ENCODE results near the gene POU2F3. TPM values are rescaled to one million over a fixed set of nuclear protein-coding genes. Genes with fewer than 3 reads are reported as not detected.

Gene POU2F3
- total RNA-seq, 1 donor = not detected

GRCh38 chr11:120334894-120335462 is 95.0 kb downstream of the POU2F3 start:
- Histone ChIP-seq H3K27me3 (ENCODE audit: insufficient read depth, low read length) (peaks cover 88% of the 10 kb centered on the region), H3K9me3 (ENCODE audit: low read depth, low read length) (no peaks in the 10 kb centered on the region), H3K4me3 (ENCODE audit: low read length) (no peak overlapping the region), H3K4me1 (ENCODE audit: insufficient read depth, low read length) (peaks cover 27% of the 10 kb centered on the region)

GRCh38 chr11:120335556-120335907 is 95.6 kb downstream of the POU2F3 start:
- H3K4me3 ChIP-seq (ENCODE audit: low read length) = peak overlapping the region; percentile 55
- no peaks in the 10 kb centered on the region for H3K9me3 ChIP-seq (ENCODE audit: low read depth, low read length)

DNA sequence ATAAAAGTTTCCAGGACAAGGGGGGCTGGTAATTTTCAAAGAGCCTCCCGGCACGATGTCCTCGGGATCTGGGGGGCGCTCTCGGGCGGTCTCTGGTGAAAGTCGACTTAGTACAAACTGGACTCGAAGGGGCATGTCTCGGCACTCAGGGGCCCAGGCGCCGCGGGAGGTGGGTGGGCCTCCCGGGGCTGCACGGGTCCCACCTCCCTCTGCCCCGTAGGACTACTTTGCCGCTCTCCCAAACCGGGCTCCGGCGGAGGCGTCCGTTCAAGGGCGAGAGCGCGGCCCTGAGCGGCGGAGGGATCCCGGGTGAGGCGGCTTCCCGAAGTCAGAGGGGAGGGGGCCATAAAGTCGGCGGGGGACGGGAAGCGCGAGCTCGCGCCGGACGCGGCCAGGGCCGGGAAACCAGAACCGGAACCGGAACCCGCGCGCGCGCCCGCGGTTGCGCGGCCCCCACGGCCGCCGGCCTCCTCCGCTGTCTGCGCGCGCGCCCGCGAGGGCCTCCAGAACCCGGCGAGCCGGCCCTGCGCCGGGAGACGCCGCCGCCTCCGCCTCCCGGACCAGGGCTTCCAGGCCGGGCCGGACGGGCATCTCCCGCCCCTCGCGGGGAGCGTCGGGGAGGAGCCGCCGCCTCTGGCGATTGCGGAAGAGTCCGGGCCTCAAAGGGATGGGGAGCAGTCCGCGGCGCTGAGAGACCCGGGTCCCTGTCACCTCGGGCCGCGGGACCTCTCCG is 96.1 kb downstream of the POU2F3 start, which contains the start of gene ARHGEF12:
ARHGEF12 (plus strand) TSS at position 506 of the 733 bp plus-strand sequence. CDS start 831 bp downstream, outside the sequence.
- Histone ChIP-seq H3K27me3 (ENCODE audit: insufficient read depth, low read length) (peaks cover 88% of the 10 kb centered on the region), H3K4me3 (ENCODE audit: low read length) (peak within 1 kb of the TSS; percentile 55), H3K4me1 (ENCODE audit: insufficient read depth, low read length) (peaks cover 27% of the 10 kb centered on the region), H3K9me3 (ENCODE audit: low read depth, low read length) (no peaks in the 10 kb centered on the region)

More at GRCh38 chr11:120335556-120335907, 95.6 kb downstream of the POU2F3 start:
- peaks cover 27% of the 10 kb centered on the region for H3K4me1 ChIP-seq (ENCODE audit: insufficient read depth, low read length)
- H3K27me3 ChIP-seq (ENCODE audit: insufficient read depth, low read length) = peaks cover 88% of the 10 kb centered on the region

DNA sequence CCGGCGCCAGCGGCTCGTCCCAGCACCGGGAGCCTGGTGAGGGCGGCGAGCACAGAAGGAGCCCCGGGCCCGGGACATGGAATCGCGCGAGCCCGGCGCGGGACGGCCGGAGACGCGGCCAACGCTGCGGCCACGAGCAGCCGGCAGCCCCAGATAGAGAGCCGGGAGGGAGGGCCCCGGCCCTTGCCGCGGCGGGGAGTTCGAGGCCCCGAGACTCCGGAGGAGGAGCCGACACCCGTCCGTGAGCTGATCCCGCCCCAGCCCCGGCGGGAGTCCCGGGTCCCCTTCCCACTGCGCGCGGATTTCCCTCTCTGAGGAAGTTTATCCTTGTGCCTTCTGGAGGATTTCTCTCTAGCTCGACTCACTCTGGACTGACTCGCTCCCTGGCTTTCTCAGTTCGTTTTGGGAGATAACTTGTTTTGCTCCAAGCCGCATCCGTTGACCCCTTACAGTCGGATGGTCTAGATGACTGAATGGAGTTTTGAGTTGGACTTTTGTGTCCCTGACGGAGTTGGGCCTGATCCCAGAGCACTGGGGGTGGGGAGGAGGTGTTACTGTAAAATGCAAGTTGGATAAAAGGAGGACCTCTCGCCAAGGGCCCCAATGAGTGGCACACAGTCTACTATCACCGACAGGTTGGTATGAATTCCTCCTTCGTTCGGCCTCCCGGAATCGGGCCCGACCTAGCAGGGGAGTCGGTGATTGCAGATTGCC is 96.9 kb downstream of the POU2F3 start:
- peaks cover 88% of the 10 kb centered on the region for H3K27me3 ChIP-seq (ENCODE audit: insufficient read depth, low read length)
- peak overlapping the region; percentile 55 for H3K4me3 ChIP-seq (ENCODE audit: low read length)
- H3K4me1 ChIP-seq (ENCODE audit: insufficient read depth, low read length) = peaks cover 27% of the 10 kb centered on the region
- no peaks in the 10 kb centered on the region for H3K9me3 ChIP-seq (ENCODE audit: low read depth, low read length)

GRCh38 chr11:120337355-120338106 is 97.6 kb downstream of the POU2F3 start:
- Histone ChIP-seq H3K9me3 (ENCODE audit: low read depth, low read length) (no peaks in the 10 kb centered on the region), H3K4me1 (ENCODE audit: insufficient read depth, low read length) (peaks cover 27% of the 10 kb centered on the region), H3K4me3 (ENCODE audit: low read length) (peak overlapping the region; percentile 55), H3K27me3 (ENCODE audit: insufficient read depth, low read length) (peaks cover 88% of the 10 kb centered on the region)

DNA sequence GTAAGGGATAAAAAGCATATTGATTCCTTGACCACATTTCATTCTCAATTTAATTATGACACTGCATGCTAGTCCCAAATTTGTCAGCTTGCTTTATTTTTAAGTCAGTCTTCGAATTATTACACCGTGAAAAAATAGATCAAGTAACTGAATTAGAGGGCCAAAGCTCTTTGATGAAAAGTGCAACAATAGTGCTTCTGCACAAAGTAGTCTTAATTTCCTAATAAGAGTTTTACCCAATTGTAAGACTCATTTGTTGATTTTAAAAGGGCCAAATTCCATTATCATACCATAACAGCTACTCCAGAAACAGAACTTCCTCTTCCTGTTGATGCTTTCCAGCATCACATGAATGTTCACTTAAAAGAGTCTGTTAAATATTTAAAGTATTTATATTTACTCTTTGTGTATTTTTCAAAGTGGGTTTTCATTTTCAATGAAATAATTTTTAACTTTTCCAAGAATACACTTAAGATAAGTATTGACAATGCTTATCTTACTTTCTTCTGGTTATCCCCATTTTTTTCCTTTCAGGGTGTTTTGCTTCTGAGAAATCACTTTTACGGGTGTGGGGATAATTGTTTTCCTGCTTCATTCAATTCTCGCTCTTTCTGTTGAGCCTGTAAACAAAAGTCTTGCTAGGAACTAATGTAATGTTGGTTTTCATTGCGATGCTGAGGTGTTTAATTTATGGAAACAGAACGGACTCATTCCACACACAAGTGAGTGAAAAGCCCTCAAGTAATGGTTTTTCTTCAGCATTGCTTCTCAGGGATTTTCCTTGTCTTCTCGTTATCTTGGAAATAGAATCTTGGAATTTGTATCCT is 98.4 kb downstream of the POU2F3 start:
- Histone ChIP-seq H3K9me3 (ENCODE audit: low read depth, low read length) (no peaks in the 10 kb centered on the region), H3K27me3 (ENCODE audit: insufficient read depth, low read length) (peaks cover 89% of the 10 kb centered on the region), H3K4me1 (ENCODE audit: insufficient read depth, low read length) (peaks cover 27% of the 10 kb centered on the region), H3K4me3 (ENCODE audit: low read length) (no peak overlapping the region)

GRCh38 chr11:120339394-120339890 is 99.5 kb downstream of the POU2F3 start:
- Histone ChIP-seq H3K27me3 (ENCODE audit: insufficient read depth, low read length) (peaks cover 87% of the 10 kb centered on the region), H3K9me3 (ENCODE audit: low read depth, low read length) (no peaks in the 10 kb centered on the region), H3K4me3 (ENCODE audit: low read length) (no peak overlapping the region), H3K4me1 (ENCODE audit: insufficient read depth, low read length) (peaks cover 37% of the 10 kb centered on the region)

- Histone ChIP-seq H3K27me3 (ENCODE audit: insufficient read depth, low read length) (peaks cover 92% of the 10 kb centered on the region), H3K4me1 (ENCODE audit: insufficient read depth, low read length) (peaks cover 40% of the 10 kb centered on the region), H3K4me3 (ENCODE audit: low read length) (no peak overlapping the region), H3K9me3 (ENCODE audit: low read depth, low read length) (no peaks in the 10 kb centered on the region)
Measured at GRCh38 chr11:120340529-120340928, 100.6 kb downstream of the POU2F3 start.

GRCh38 chr11:120342226-120342625 is 102.3 kb downstream of the POU2F3 start:
- H3K4me1 ChIP-seq (ENCODE audit: insufficient read depth, low read length) = peaks cover 26% of the 10 kb centered on the region
- no peak overlapping the region for H3K4me3 ChIP-seq (ENCODE audit: low read length)
- no peaks in the 10 kb centered on the region for H3K9me3 ChIP-seq (ENCODE audit: low read depth, low read length)
- peaks cover 98% of the 10 kb centered on the region for H3K27me3 ChIP-seq (ENCODE audit: insufficient read depth, low read length)

DNA sequence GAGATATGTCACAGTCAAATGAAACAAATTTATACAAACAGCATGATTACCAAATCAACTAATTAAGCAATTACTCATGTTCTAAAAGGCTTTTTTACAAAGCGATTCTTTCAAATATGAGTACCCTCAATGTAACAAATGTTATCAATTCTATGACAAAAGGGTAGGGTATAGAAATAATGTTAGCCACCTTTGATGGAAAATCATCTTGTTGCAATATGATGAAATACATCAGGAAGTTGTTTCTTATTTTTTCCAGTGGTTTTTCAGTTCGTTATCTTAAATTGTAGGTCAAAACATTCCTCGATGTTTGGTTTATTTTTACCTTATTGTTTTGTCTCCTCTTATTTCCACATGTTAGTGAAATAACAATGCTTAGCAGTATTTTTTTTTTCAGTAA is 102.7 kb downstream of the POU2F3 start:
- no peak overlapping the region for H3K4me3 ChIP-seq (ENCODE audit: low read length)
- peaks cover 98% of the 10 kb centered on the region for H3K27me3 ChIP-seq (ENCODE audit: insufficient read depth, low read length)
- no peaks in the 10 kb centered on the region for H3K9me3 ChIP-seq (ENCODE audit: low read depth, low read length)
- H3K4me1 ChIP-seq (ENCODE audit: insufficient read depth, low read length) = peaks cover 22% of the 10 kb centered on the region

DNA sequence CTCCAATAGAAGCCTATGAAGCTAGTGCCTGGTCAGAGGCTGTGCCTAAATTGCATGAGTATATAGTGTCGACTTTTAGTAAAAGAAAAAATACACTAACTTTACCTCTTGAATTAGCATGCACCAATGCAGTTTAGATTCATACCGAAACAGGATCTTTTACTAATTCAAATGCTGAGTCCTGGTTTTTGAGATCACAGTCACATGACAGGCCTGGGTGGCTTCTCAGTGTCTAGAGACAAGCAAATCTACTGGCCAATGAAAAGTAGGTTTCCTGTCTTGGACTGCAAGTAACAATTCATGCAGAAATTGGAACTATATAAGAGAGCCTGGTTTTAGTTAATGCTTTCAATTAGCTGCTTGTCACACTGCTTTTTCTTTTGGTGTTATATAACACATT is 103.5 kb downstream of the POU2F3 start:
- Histone ChIP-seq H3K27me3 (ENCODE audit: insufficient read depth, low read length) (peaks cover 98% of the 10 kb centered on the region), H3K4me3 (ENCODE audit: low read length) (no peak overlapping the region), H3K4me1 (ENCODE audit: insufficient read depth, low read length) (peaks cover 20% of the 10 kb centered on the region), H3K9me3 (ENCODE audit: low read depth, low read length) (no peaks in the 10 kb centered on the region)

- Histone ChIP-seq H3K4me1 (ENCODE audit: insufficient read depth, low read length) (peaks cover 20% of the 10 kb centered on the region), H3K4me3 (ENCODE audit: low read length) (no peak overlapping the region)
Measured at GRCh38 chr11:120344302-120345004, 104.5 kb downstream of the POU2F3 start.

GRCh38 chr11:120346233-120346632 is 106.3 kb downstream of the POU2F3 start:
- H3K27me3 ChIP-seq (ENCODE audit: insufficient read depth, low read length) = peaks cover 95% of the 10 kb centered on the region
- H3K4me1 ChIP-seq (ENCODE audit: insufficient read depth, low read length) = peaks cover 20% of the 10 kb centered on the region
- H3K4me3 ChIP-seq (ENCODE audit: low read length) = no peak overlapping the region
- no peaks in the 10 kb centered on the region for H3K9me3 ChIP-seq (ENCODE audit: low read depth, low read length)

More at GRCh38 chr11:120344302-120345004, 104.5 kb downstream of the POU2F3 start:
- Histone ChIP-seq H3K9me3 (ENCODE audit: low read depth, low read length) (no peaks in the 10 kb centered on the region), H3K27me3 (ENCODE audit: insufficient read depth, low read length) (peaks cover 98% of the 10 kb centered on the region)
